HL-60 (cell line): ENCODE results near the gene PCBP2.
"Not testable (repeated sequence)": the region's sequence is repeated elsewhere in the genome, so short reads cannot be mapped to it uniquely, and the experiment has no call there.

Experiments
- POLR2AphosphoS5 ChIP-seq: IDR thresholded peaks from 2 replicates; pipeline ENCODE4 v1.6.1; 2012; ENCODE audit warnings: low read depth
- SPI1 ChIP-seq: IDR thresholded peaks from 2 replicates; pipeline ENCODE4 v1.6.1; 2012; ENCODE audit warnings: low read depth, mild to moderate bottlenecking, borderline replicate concordance
- TF ChIP-seq, protein P1 (sequence below): IDR thresholded peaks from one replicate; pipeline ENCODE4 v1.5.1; 2011; ENCODE audit warnings: low read length, control low read depth, inconsistent platforms; ENCODE audit not compliant: insufficient read depth
- TF ChIP-seq, protein P2 (sequence below): IDR thresholded peaks from 2 replicates; pipeline ENCODE4 v1.6.1; 2012; ENCODE audit warnings: low read depth; ENCODE audit not compliant: insufficient replicate concordance

DNA sequence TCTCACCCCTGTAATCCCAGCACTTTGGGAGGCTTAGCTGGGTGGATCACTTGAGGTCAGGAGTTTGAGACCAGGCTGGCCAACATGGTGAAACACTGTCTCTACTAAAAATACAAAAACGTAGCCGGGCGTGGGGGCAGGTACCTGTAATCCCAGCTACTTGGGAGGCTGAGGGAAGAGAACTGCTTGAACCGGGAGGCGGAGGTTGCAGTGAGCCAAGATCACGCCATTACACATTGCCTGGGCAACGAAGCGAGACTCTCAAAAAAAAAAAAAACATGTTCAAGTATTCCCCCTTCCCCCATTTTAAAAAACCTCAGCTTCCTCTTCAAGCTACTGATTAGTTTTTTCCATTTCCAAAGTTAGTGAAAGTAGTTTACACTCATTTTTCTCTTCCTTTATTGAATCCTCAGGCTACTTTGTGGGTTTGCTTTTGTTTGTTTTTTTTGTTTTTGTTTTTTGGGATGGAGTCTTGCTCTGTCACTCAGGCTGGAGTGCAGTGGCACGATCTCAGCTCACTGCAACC is 34.5 kb upstream of the PCBP2 start:
- TF ChIP-seq, protein P1, sequence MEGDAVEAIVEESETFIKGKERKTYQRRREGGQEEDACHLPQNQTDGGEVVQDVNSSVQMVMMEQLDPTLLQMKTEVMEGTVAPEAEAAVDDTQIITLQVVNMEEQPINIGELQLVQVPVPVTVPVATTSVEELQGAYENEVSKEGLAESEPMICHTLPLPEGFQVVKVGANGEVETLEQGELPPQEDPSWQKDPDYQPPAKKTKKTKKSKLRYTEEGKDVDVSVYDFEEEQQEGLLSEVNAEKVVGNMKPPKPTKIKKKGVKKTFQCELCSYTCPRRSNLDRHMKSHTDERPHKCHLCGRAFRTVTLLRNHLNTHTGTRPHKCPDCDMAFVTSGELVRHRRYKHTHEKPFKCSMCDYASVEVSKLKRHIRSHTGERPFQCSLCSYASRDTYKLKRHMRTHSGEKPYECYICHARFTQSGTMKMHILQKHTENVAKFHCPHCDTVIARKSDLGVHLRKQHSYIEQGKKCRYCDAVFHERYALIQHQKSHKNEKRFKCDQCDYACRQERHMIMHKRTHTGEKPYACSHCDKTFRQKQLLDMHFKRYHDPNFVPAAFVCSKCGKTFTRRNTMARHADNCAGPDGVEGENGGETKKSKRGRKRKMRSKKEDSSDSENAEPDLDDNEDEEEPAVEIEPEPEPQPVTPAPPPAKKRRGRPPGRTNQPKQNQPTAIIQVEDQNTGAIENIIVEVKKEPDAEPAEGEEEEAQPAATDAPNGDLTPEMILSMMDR: not testable (repeated sequence)
- TF ChIP-seq SPI1: peak; percentile 55; the same call in 1 of the 2 replicates
- TF ChIP-seq POLR2AphosphoS5: not testable (repeated sequence)
- TF ChIP-seq, protein P2, sequence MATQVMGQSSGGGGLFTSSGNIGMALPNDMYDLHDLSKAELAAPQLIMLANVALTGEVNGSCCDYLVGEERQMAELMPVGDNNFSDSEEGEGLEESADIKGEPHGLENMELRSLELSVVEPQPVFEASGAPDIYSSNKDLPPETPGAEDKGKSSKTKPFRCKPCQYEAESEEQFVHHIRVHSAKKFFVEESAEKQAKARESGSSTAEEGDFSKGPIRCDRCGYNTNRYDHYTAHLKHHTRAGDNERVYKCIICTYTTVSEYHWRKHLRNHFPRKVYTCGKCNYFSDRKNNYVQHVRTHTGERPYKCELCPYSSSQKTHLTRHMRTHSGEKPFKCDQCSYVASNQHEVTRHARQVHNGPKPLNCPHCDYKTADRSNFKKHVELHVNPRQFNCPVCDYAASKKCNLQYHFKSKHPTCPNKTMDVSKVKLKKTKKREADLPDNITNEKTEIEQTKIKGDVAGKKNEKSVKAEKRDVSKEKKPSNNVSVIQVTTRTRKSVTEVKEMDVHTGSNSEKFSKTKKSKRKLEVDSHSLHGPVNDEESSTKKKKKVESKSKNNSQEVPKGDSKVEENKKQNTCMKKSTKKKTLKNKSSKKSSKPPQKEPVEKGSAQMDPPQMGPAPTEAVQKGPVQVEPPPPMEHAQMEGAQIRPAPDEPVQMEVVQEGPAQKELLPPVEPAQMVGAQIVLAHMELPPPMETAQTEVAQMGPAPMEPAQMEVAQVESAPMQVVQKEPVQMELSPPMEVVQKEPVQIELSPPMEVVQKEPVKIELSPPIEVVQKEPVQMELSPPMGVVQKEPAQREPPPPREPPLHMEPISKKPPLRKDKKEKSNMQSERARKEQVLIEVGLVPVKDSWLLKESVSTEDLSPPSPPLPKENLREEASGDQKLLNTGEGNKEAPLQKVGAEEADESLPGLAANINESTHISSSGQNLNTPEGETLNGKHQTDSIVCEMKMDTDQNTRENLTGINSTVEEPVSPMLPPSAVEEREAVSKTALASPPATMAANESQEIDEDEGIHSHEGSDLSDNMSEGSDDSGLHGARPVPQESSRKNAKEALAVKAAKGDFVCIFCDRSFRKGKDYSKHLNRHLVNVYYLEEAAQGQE: not testable (repeated sequence)
